CD4-positive, alpha-beta T cell treated with Interleukin-17A for 4 hours (primary cell): ENCODE results near the gene CDH12.
"Not testable (repeated sequence)": the region's sequence is repeated elsewhere in the genome, so short reads cannot be mapped to it uniquely, and the experiment has no call there.

Experiments
- DNase-seq: peaks from one replicate; pipeline ENCODE4 v3.0.0-alpha.2; 2020; ENCODE audit warnings: mixed read lengths

Gene CDH12

GRCh38 chr5:22643356-22643755 is 209.8 kb downstream of the CDH12 start:
- DNase-seq = no peak

- no peak for DNase-seq
These were observed 221.5 kb downstream of the CDH12 start for GRCh38 chr5:22631683-22632082.

GRCh38 chr5:22627029-22627428 is 226.1 kb downstream of the CDH12 start:
- DNase-seq = no peak

GRCh38 chr5:22625451-22625850 is 227.7 kb downstream of the CDH12 start:
- no peak for DNase-seq

GRCh38 chr5:22621084-22621483 is 232.1 kb downstream of the CDH12 start:
- no peak for DNase-seq

GRCh38 chr5:22615964-22616363 is 237.2 kb downstream of the CDH12 start:
- DNase-seq = no peak

- DNase-seq = no peak
These were observed 238.6 kb downstream of the CDH12 start for GRCh38 chr5:22614486-22615094.

GRCh38 chr5:22612928-22613327 is 240.2 kb downstream of the CDH12 start:
- DNase-seq = no peak

- no peak for DNase-seq
These were observed 241.8 kb downstream of the CDH12 start for GRCh38 chr5:22611327-22611726.

GRCh38 chr5:22607498-22607897 is 245.6 kb downstream of the CDH12 start:
- not testable (repeated sequence) for DNase-seq

- DNase-seq = no peak
These were observed 247.7 kb downstream of the CDH12 start for GRCh38 chr5:22605473-22605872.

GRCh38 chr5:22604711-22605110 is 248.4 kb downstream of the CDH12 start:
- DNase-seq = no peak

- DNase-seq = no peak
These were observed 254.3 kb downstream of the CDH12 start for GRCh38 chr5:22598796-22599195.

GRCh38 chr5:22596404-22596970 is 256.7 kb downstream of the CDH12 start:
- no peak for DNase-seq

GRCh38 chr5:22594491-22594890 is 258.7 kb downstream of the CDH12 start:
- no peak for DNase-seq

GRCh38 chr5:22593592-22593991 is 259.6 kb downstream of the CDH12 start:
- DNase-seq = no peak

GRCh38 chr5:22591461-22591860 is 261.7 kb downstream of the CDH12 start:
- DNase-seq = no peak

GRCh38 chr5:22590677-22591268 is 262.4 kb downstream of the CDH12 start:
- no peak for DNase-seq

- DNase-seq = no peak
These were observed 275.4 kb downstream of the CDH12 start for GRCh38 chr5:22577711-22578110.

GRCh38 chr5:22577006-22577405 is 276.1 kb downstream of the CDH12 start:
- no peak for DNase-seq

- DNase-seq = no peak
These were observed 280.2 kb downstream of the CDH12 start for GRCh38 chr5:22572941-22573340.

GRCh38 chr5:22567983-22568382 is 285.2 kb downstream of the CDH12 start:
- no peak for DNase-seq

GRCh38 chr5:22560147-22560546 is 293.0 kb downstream of the CDH12 start:
- no peak for DNase-seq

- no peak for DNase-seq
These were observed 295.9 kb downstream of the CDH12 start for GRCh38 chr5:22557251-22557650.

- DNase-seq = no peak
These were observed 298.7 kb downstream of the CDH12 start for GRCh38 chr5:22554475-22554874.
